ENCODE results near the gene MEI4. TPM values are rescaled to one million over a fixed set of nuclear protein-coding genes. Genes with fewer than 3 reads are reported as not detected.

MEI4 gene
- total and polyA plus RNA-seq, 2 of the 8 experiments (the other 6 are each of a cell fraction or from before 2014, with no cell fraction given), result 0.05 to 0.24 TPM

DNA sequence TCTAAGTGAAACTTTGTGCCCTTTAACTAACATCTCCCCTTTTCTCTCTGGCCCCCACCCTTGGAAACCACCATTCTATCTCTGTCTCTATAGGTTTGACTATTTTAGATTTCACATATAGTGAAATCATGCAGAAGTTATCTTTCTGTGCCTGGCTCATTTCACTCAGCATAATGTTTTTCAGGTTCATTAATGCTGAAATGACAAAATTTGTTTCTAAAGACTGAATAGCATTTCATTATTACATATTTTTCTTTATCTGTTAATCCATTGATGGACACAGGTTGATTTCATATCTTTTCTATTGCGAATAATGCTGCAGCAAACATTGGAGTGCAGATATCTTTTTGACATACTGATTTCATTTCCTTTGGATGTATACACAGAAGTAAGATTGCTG is 30.7 kb downstream of the MEI4 start:
- H2BK5ac ChIP-seq (ENCODE audit: low read depth, low read length), result no peak overlapping the region
- no peak overlapping the region for H3K56ac ChIP-seq (replicated peaks; ENCODE audit: insufficient read length, low read depth, low read length)
- no peak overlapping the region for H2BK20ac ChIP-seq (ENCODE audit: low read length)
- H2AK5ac ChIP-seq (ENCODE audit: low read depth, low read length), result no peak overlapping the region
- no peak overlapping the region for H3K27ac ChIP-seq (ENCODE audit: low read depth, low read length)
- H3K79me1 ChIP-seq (ENCODE audit: low read depth, low read length), result no peaks in the 10 kb centered on the region
- H4K8ac ChIP-seq (ENCODE audit: extremely low read depth, insufficient read depth, low read length), result no peak overlapping the region
- no peaks in the 10 kb centered on the region for H3K9me3 ChIP-seq (ENCODE audit: insufficient read depth in 2 of 2, low read depth in 1 of 2, low read length in 1 of 2)
- no peak overlapping the region for H3K9ac ChIP-seq (replicated peaks in 1 of 4; ENCODE audit: extremely low read depth in 1 of 4, low read depth in 3 of 4, low read length in 3 of 4)
- TF ChIP-seq, protein P1, sequence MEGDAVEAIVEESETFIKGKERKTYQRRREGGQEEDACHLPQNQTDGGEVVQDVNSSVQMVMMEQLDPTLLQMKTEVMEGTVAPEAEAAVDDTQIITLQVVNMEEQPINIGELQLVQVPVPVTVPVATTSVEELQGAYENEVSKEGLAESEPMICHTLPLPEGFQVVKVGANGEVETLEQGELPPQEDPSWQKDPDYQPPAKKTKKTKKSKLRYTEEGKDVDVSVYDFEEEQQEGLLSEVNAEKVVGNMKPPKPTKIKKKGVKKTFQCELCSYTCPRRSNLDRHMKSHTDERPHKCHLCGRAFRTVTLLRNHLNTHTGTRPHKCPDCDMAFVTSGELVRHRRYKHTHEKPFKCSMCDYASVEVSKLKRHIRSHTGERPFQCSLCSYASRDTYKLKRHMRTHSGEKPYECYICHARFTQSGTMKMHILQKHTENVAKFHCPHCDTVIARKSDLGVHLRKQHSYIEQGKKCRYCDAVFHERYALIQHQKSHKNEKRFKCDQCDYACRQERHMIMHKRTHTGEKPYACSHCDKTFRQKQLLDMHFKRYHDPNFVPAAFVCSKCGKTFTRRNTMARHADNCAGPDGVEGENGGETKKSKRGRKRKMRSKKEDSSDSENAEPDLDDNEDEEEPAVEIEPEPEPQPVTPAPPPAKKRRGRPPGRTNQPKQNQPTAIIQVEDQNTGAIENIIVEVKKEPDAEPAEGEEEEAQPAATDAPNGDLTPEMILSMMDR (IDR thresholded peaks at IDR 0.05; ENCODE audit: control extremely low read depth in 1 of 3, insufficient read depth in 1 of 3, low read depth in 1 of 3, low read length in 3 of 3), result no peak
- TF ChIP-seq ASH2L (IDR thresholded peaks at IDR 0.05; ENCODE audit: low read length), result no peak
- no peak for TF ChIP-seq POU5F1 (IDR thresholded peaks at IDR 0.05; ENCODE audit: low read depth, low read length)
- TF ChIP-seq TEAD4 (IDR thresholded peaks at IDR 0.05; ENCODE audit: low read depth, low read length), result no peak
- no peak overlapping the region for H2BK120ac ChIP-seq (replicated peaks; ENCODE audit: low read depth, low read length)
- H3K4me2 ChIP-seq (ENCODE audit: insufficient read depth in 1 of 2, low read depth in 2 of 2, low read length in 2 of 2), result no peak overlapping the region
- ChIA-PET POLR2A (ENCODE audit: partially characterized antibody) (no interaction called here), CTCF (ENCODE audit: partially characterized antibody) (no interaction called here)
- H4K20me1 ChIP-seq (replicated peaks in 1 of 2; ENCODE audit: control insufficient read depth in 1 of 2, insufficient read depth in 2 of 2, low read length in 2 of 2), result no peaks in the 10 kb centered on the region
- H3K14ac ChIP-seq (ENCODE audit: insufficient read length), result no peak overlapping the region
- no peak overlapping the region for H2BK12ac ChIP-seq (ENCODE audit: low read depth, low read length)
- no peak overlapping the region for H3K4me3 ChIP-seq (ENCODE audit: extremely low read depth in 1 of 4, insufficient read depth in 2 of 4, low read depth in 3 of 4, low read length in 4 of 4)
- H3K18ac ChIP-seq (ENCODE audit: extremely low read depth, low read length), result no peak overlapping the region
- no peaks in the 10 kb centered on the region for H3K23me2 ChIP-seq (ENCODE audit: low read depth, low read length)
- H3K4me1 ChIP-seq (replicated peaks in 1 of 4; ENCODE audit: control insufficient read depth in 3 of 4, insufficient read depth in 4 of 4, low read length in 3 of 4), result no peaks in the 10 kb centered on the region
- no peak overlapping the region for H4K91ac ChIP-seq (replicated peaks; ENCODE audit: insufficient read length, low read length)
- no peak for FAIRE-seq
- H4K5ac ChIP-seq (ENCODE audit: insufficient read length, low read depth, low read length), result no peak overlapping the region
- no peak overlapping the region for H3K4ac ChIP-seq (replicated peaks; ENCODE audit: insufficient read length, low read depth, low read length)
- no peaks in the 10 kb centered on the region for H3K27me3 ChIP-seq (replicated peaks in 1 of 4; ENCODE audit: control insufficient read depth in 3 of 4, extremely low read depth in 1 of 4, insufficient read depth in 3 of 4, low read length in 3 of 4)
- H3K79me2 ChIP-seq (ENCODE audit: control insufficient read depth in 1 of 2, insufficient read depth in 2 of 2, low read length in 2 of 2), result no peaks in the 10 kb centered on the region
- 88% methylated on average over 1 of the region's 1 CpG; no CpG with 5 or more reads in 1 of the 2 experiments for WGBS, 2 experiments (ENCODE audit: extremely low coverage in 1 of 2, insufficient coverage in 1 of 2, insufficient read length in 1 of 2, insufficient replicate concordance in 2 of 2, low coverage in 1 of 2, low lambda C conversion rate in 2 of 2, missing lambda C conversion rate in 1 of 2)
- no peaks in the 10 kb centered on the region for H3K36me3 ChIP-seq (ENCODE audit: control insufficient read depth in 2 of 4, insufficient read depth in 4 of 4, low read length in 3 of 4)
- no peak overlapping the region for H3K23ac ChIP-seq (ENCODE audit: insufficient read length)
- H2AFZ ChIP-seq (ENCODE audit: low read length), result no peak overlapping the region
- DNase-seq (ENCODE audit: low read depth in 1 of 2, low spot score in 2 of 2), result no peak
- no peak overlapping the region for H2BK15ac ChIP-seq (ENCODE audit: low read length)

Data from H1 (cell line).